MM.1S (cell line): ENCODE results near the gene NLK.
A peak's percentile ranks its signal among the peaks of the same experiment; 100 is the strongest.

ENCODE experiments used
- DNase-seq: peaks from one replicate; pipeline ENCODE4 v3.0.0-alpha.2; 2015
- H2AFZ ChIP-seq: fragments of 300-600 bp; sonication (generic); 2 replicates; pipeline ENCODE4 v1.6.0; 2016; ENCODE audit warnings: antibody characterized with exemption, low read length
- H3F3A ChIP-seq: fragments of 300-600 bp; sonication (generic); 2 replicates; pipeline ENCODE4 v1.6.1; 2016; ENCODE audit warnings: mild to moderate bottlenecking, antibody characterized with exemption, low read length, moderate library complexity, mixed read lengths; ENCODE audit not compliant: insufficient read depth
- H3K27ac ChIP-seq: fragments of 300-600 bp; sonication (generic); 2 replicates; pipeline ENCODE4 v1.5.1; 2016; ENCODE audit warnings: mild to moderate bottlenecking, low read length
- H3K27me3 ChIP-seq: fragments of 300-600 bp; sonication (generic); replicated peaks from 2 replicates; pipeline ENCODE4 v1.6.0; 2016; ENCODE audit warnings: low read length; ENCODE audit not compliant: insufficient read depth
- H3K36me3 ChIP-seq: fragments of 300-600 bp; sonication (generic); replicated peaks from 2 replicates; pipeline ENCODE4 v1.6.1; 2016; ENCODE audit warnings: mild to moderate bottlenecking, low read length, mixed read lengths; ENCODE audit not compliant: insufficient read depth
- H3K4me1 ChIP-seq: fragments of 300-600 bp; sonication (generic); 2 replicates; pipeline ENCODE4 v1.6.1; 2016; ENCODE audit warnings: low read length, mixed read lengths
- H3K4me2 ChIP-seq: fragments of 300-600 bp; sonication (generic); 2 replicates; pipeline ENCODE4 v1.6.0; 2016; ENCODE audit warnings: low read depth, low read length
- H3K4me3 ChIP-seq: fragments of 300-600 bp; sonication (generic); 2 replicates; pipeline ENCODE4 v1.5.1; 2016; ENCODE audit warnings: low read length, mixed read lengths
- H3K79me2 ChIP-seq: fragments of 300-600 bp; sonication (generic); 2 replicates; pipeline ENCODE4 v1.6.1; 2016; ENCODE audit warnings: mixed run types, low read length, mixed read lengths
- H3K9ac ChIP-seq: fragments of 300-600 bp; sonication (generic); 2 replicates; pipeline ENCODE4 v1.6.1; 2016; ENCODE audit warnings: low read length, mixed read lengths
- H3K9me2 ChIP-seq: fragments of 300-600 bp; sonication (generic); replicated peaks from 2 replicates; pipeline ENCODE4 v1.6.1; 2016; ENCODE audit warnings: mild to moderate bottlenecking, low read length, mixed read lengths; ENCODE audit not compliant: insufficient read depth
- H3K9me3 ChIP-seq: fragments of 300-600 bp; sonication (generic); replicated peaks from 2 replicates; pipeline ENCODE4 v1.6.1; 2016; ENCODE audit warnings: mild to moderate bottlenecking, low read length, mixed read lengths; ENCODE audit not compliant: insufficient read depth
- H4K20me1 ChIP-seq: fragments of 300-600 bp; sonication (generic); 2 replicates; pipeline ENCODE4 v1.6.1; 2016; ENCODE audit warnings: mild to moderate bottlenecking, low read length, moderate library complexity, mixed read lengths; ENCODE audit not compliant: insufficient read depth
- CTCF ChIP-seq: fragments of 300-600 bp; sonication (generic); IDR thresholded peaks from 2 replicates; pipeline ENCODE4 v1.5.1; 2016; ENCODE audit warnings: antibody characterized with exemption, low read length, mixed read lengths
- EZH2 ChIP-seq: fragments of 300-600 bp; sonication (generic); optimal IDR thresholded peaks from 2 replicates; pipeline ENCODE3; 2017; ENCODE audit warnings: low read depth, mild to moderate bottlenecking, antibody characterized with exemption, low read length, mixed read lengths
- EZH2phosphoT487 ChIP-seq: fragments of 300-600 bp; sonication (generic); IDR thresholded peaks from 2 replicates; pipeline ENCODE4 v1.6.1; 2018; ENCODE audit warnings: antibody characterized with exemption, low read length

Gene NLK

GRCh38 chr17:28041068-28041843, 1.2 kb upstream of the NLK start:
- H3K27ac ChIP-seq, result peak overlapping the region; percentile 60; the same call in 1 of the 2 replicates
- peak overlapping the region; percentile 35; the same call in 1 of the 2 replicates for H3K9ac ChIP-seq
- H4K20me1 ChIP-seq, result no peaks in the 10 kb centered on the region
- H3K9me3 ChIP-seq, result no peaks in the 10 kb centered on the region
- H3K9me2 ChIP-seq, result no peaks in the 10 kb centered on the region
- no peaks in the 10 kb centered on the region for H3K27me3 ChIP-seq
- TF ChIP-seq EZH2 (no peak), CTCF (no peak), EZH2phosphoT487 (no peak)
- H3K79me2 ChIP-seq, result peaks cover 34% of the 10 kb centered on the region
- no peaks in the 10 kb centered on the region for H3K36me3 ChIP-seq
- peak overlapping the region; percentile 70 for H3K4me3 ChIP-seq
- peaks cover 19% of the 10 kb centered on the region for H3K4me1 ChIP-seq
- H3F3A ChIP-seq, result no peaks in the 10 kb centered on the region; the same call in 1 of the 2 replicates
- H2AFZ ChIP-seq, result 0 out of 2 replicates have a peak overlapping the region, but pooled peaks have one; percentile 72
- DNase-seq, result peak; percentile 99
- peak overlapping the region; percentile 51; the same call in 1 of the 2 replicates for H3K4me2 ChIP-seq

GRCh38 chr17:28041844-28042656, 427 bp upstream of the NLK start:
- H2AFZ ChIP-seq, result 0 out of 2 replicates have a peak overlapping the region, but pooled peaks have one; percentile 76

GRCh38 chr17:28042721-28043291, 329 bp downstream of the NLK start:
- Histone ChIP-seq H3K36me3 (no peaks in the 10 kb centered on the region), H3K27me3 (no peaks in the 10 kb centered on the region), H3K79me2 (peaks cover 50% of the 10 kb centered on the region), H3K4me3 (no peak overlapping the region), H3K4me1 (peaks cover 19% of the 10 kb centered on the region), H3K9me3 (no peaks in the 10 kb centered on the region), H3K4me2 (peak overlapping the region; percentile 49; the same call in 1 of the 2 replicates), H3K9ac (no peak overlapping the region), H4K20me1 (no peaks in the 10 kb centered on the region), H3F3A (no peaks in the 10 kb centered on the region; the same call in 1 of the 2 replicates), H3K9me2 (no peaks in the 10 kb centered on the region), H3K27ac (no peak overlapping the region), H2AFZ (no peak overlapping the region)
- TF ChIP-seq EZH2 (no peak), EZH2phosphoT487 (no peak), CTCF (no peak)
- no peak for DNase-seq

More at GRCh38 chr17:28041844-28042656, 427 bp upstream of the NLK start:
- Histone ChIP-seq H3K4me3 (peak overlapping the region; percentile 70), H3K9me2 (no peaks in the 10 kb centered on the region), H3K79me2 (peaks cover 42% of the 10 kb centered on the region), H3K27ac (no peak overlapping the region), H3K27me3 (no peaks in the 10 kb centered on the region), H3K4me1 (peaks cover 19% of the 10 kb centered on the region), H3K36me3 (no peaks in the 10 kb centered on the region), H3K4me2 (peak overlapping the region; percentile 49), H3K9ac (peak overlapping the region; percentile 67; the same call in 1 of the 2 replicates), H4K20me1 (no peaks in the 10 kb centered on the region), H3F3A (no peaks in the 10 kb centered on the region; the same call in 1 of the 2 replicates), H3K9me3 (no peaks in the 10 kb centered on the region)
- no peak for DNase-seq
- TF ChIP-seq EZH2, result no peak
